Measurements from ENCODE around the gene CCDC33. TPM values are rescaled to one million over a fixed set of nuclear protein-coding genes. Genes with fewer than 3 reads are reported as not detected.

The CCDC33 gene
- polyA plus RNA-seq, 1 of the 3 experiments (the other 2 are of a cell fraction) = 4.0 TPM

- Histone ChIP-seq H3K27ac (ENCODE audit: low read depth in 2 of 2, low read length in 1 of 2) (peak overlapping the region in 1 of 2 experiments; percentile 86; a peak in 2 of 4 replicates), H2AFZ (ENCODE audit: low read depth) (no peak overlapping the region), H3K4me3 (ENCODE audit: low read depth in 2 of 2, low read length in 1 of 2) (no peak overlapping the region), H3K9me2 (no peaks in the 10 kb centered on the region), H3K4me1 (ENCODE audit: control insufficient read depth in 1 of 2, insufficient read depth in 2 of 2, low read depth in 1 of 2, low read length in 1 of 2) (peaks cover 28 to 52% of the 10 kb centered on the region in 2 experiments), H3F3A (replicated peaks; ENCODE audit: insufficient read depth) (peaks cover 6% of the 10 kb centered on the region), H3K36me3 (replicated peaks in 1 of 2; ENCODE audit: control insufficient read depth in 1 of 2, insufficient read depth in 2 of 2, low read length in 1 of 2) (no peaks in the 10 kb centered on the region), H3K9me3 (no peaks in the 10 kb centered on the region), H3K4me2 (peak overlapping the region; percentile 29; the same call in 1 of the 2 replicates), H3K27me3 (ENCODE audit: insufficient read depth) (no peaks in the 10 kb centered on the region), H3K9ac (no peak overlapping the region), H4K20me1 (ENCODE audit: insufficient read depth) (no peaks in the 10 kb centered on the region), H3K79me2 (ENCODE audit: insufficient read depth) (no peaks in the 10 kb centered on the region)
- CTCF ChIA-PET = interaction anchor here (0.7 to 1.6 kb wide), 11 partner anchors 9 to 1041 kb away, joined by 3 to 6 read pairs (median 4); no protein-coding TSS in a partner anchor
- TF ChIP-seq GABPA (IDR thresholded peaks at IDR 0.05; ENCODE audit: low read depth) (no peak), FOXJ3 (CRISPR knock-in tag; IDR thresholded peaks at IDR 0.05) (no peak), FOSL2 (IDR thresholded peaks at IDR 0.05; ENCODE audit: borderline replicate concordance, low read depth) (0 out of 2 replicates have a peak, but pooled peaks have one; percentile 14), TCF12 (IDR thresholded peaks at IDR 0.05) (peak; percentile 28; the same call in 1 of the 2 replicates), MXI1 (IDR thresholded peaks at IDR 0.05; ENCODE audit: low read depth, low read length) (no peak), TAF1 (IDR thresholded peaks at IDR 0.05; ENCODE audit: borderline replicate concordance, low read depth, low read length) (no peak), RFX5 (IDR thresholded peaks at IDR 0.05; ENCODE audit: low read length) (no peak), MAX (IDR thresholded peaks at IDR 0.05; ENCODE audit: low read depth) (0 out of 2 replicates have a peak, but pooled peaks have one; percentile 15)
- DNase-seq = peak; percentile 44
- POLR2A ChIA-PET = interaction anchor here (0.6 to 2.5 kb wide), 8 partner anchors 14 to 59 kb away, joined by 3 to 14 read pairs (median 4); no protein-coding TSS in a partner anchor
- WGBS (ENCODE audit: low lambda C conversion rate) = 82% methylated on average over 3 of the region's 3 CpGs
Observed at GRCh38 chr15:74233851-74234597, 2.1 kb upstream of the CCDC33 start.

GRCh38 chr15:74234598-74234875, 1.6 kb upstream of the CCDC33 start:
- CTCF ChIA-PET = interaction anchor here (1.0 to 1.6 kb wide), 9 partner anchors 8 to 1040 kb away, joined by 3 to 6 read pairs (median 4); no protein-coding TSS in a partner anchor

More at GRCh38 chr15:74234598-74234875, 1.6 kb upstream of the CCDC33 start:
- no peaks in the 10 kb centered on the region for H4K20me1 ChIP-seq (ENCODE audit: insufficient read depth)
- WGBS (ENCODE audit: low lambda C conversion rate) = 67% methylated on average over 6 of the region's 9 CpGs
- no peaks in the 10 kb centered on the region for H3K9me3 ChIP-seq
- peak overlapping the region; percentile 29; the same call in 1 of the 2 replicates for H3K4me2 ChIP-seq
- H2AFZ ChIP-seq (ENCODE audit: low read depth) = no peak overlapping the region
- POLR2A ChIA-PET = interaction anchor here (0.6 to 2.5 kb wide), 5 partner anchors 15 to 57 kb away, joined by 3 to 14 read pairs (median 4); no protein-coding TSS in a partner anchor
- no peaks in the 10 kb centered on the region for H3K79me2 ChIP-seq (ENCODE audit: insufficient read depth)
- H3K9me2 ChIP-seq = no peaks in the 10 kb centered on the region
- no peaks in the 10 kb centered on the region for H3K27me3 ChIP-seq (ENCODE audit: insufficient read depth)
- no peak overlapping the region for H3K4me3 ChIP-seq (ENCODE audit: low read depth in 2 of 2, low read length in 1 of 2)
- peak; percentile 62 for DNase-seq
- H3K36me3 ChIP-seq (replicated peaks in 1 of 2; ENCODE audit: control insufficient read depth in 1 of 2, insufficient read depth in 2 of 2, low read length in 1 of 2) = no peaks in the 10 kb centered on the region
- TF ChIP-seq MEF2A (IDR thresholded peaks at IDR 0.05; ENCODE audit: borderline replicate concordance, low read depth) (no peak), FOSL2 (IDR thresholded peaks at IDR 0.05; ENCODE audit: borderline replicate concordance, low read depth) (no peak), GATA2 (CRISPR knock-in tag; IDR thresholded peaks at IDR 0.05) (no peak), REST (IDR thresholded peaks at IDR 0.05; ENCODE audit: low read depth, low read length) (no peak), RAD21 (IDR thresholded peaks at IDR 0.05; ENCODE audit: low read length) (peak; percentile 9; the same call in 1 of the 2 replicates)
- H3F3A ChIP-seq (replicated peaks; ENCODE audit: insufficient read depth) = peaks cover 6% of the 10 kb centered on the region
- H3K4me1 ChIP-seq (ENCODE audit: control insufficient read depth in 1 of 2, insufficient read depth in 2 of 2, low read depth in 1 of 2, low read length in 1 of 2) = peaks cover 28 to 52% of the 10 kb centered on the region in 2 experiments
- H3K9ac ChIP-seq = no peak overlapping the region
- H3K27ac ChIP-seq (ENCODE audit: low read depth in 2 of 2, low read length in 1 of 2) = peak overlapping the region in 1 of 2 experiments; percentile 86; a peak in 2 of 4 replicates
